Measurements from ENCODE around the gene ATG7. TPM values are rescaled to one million over a fixed set of nuclear protein-coding genes. Genes with fewer than 3 reads are reported as not detected.

ATG7 gene
- total RNA-seq, 1 donor from 2014 or later, result 31.3 TPM

DNA sequence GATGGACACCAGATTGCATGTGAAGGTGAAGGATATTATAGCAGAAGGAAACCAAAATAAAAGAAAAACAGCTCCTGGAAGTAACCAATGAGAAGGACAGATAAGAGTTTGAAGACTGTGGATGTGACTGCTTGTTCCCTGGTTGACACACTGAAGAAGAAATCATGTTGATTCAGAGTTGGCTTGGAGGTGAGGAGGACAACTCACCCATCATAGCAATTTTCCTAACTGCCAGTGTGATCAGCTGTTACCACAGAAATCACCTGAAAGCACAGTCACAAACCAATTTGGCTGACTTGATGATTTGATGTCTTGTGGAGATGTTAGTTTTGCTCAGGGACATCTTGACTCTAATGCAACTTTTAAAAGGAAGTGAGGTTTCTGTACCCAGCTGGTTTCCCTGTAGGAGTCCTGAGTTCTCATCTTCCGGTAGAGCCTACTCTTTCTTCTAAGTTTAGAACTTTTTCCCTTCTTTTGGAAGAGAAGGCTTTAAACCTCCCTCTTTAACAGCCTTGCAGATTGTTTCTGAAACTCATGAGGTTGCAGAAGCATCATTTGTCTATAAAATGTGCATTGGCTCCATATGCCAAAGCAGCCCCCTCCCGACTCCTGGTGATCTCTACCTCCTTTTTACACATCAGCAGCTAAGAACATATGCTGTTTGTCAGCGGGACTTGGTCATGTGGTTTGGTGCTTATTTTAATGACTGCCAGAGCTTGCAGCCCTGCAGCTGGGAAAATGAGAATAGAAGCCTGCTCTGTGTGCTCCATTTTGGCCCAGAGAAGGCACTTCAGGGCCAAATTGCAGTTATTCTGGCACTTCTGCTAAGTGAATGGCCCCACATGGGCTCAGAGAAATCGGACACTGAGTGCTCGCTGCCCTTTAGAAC is 10.3 kb downstream of the ATG7 start:
- Histone ChIP-seq H3K4me3 (ENCODE audit: low read depth, low read length) (no peak overlapping the region), H3K27me3 (ENCODE audit: control insufficient read depth, insufficient read depth, low read length) (no peaks in the 10 kb centered on the region), H3K36me3 (ENCODE audit: control insufficient read depth, insufficient read depth, low read length) (no peaks in the 10 kb centered on the region)
- TF ChIP-seq, protein P1, sequence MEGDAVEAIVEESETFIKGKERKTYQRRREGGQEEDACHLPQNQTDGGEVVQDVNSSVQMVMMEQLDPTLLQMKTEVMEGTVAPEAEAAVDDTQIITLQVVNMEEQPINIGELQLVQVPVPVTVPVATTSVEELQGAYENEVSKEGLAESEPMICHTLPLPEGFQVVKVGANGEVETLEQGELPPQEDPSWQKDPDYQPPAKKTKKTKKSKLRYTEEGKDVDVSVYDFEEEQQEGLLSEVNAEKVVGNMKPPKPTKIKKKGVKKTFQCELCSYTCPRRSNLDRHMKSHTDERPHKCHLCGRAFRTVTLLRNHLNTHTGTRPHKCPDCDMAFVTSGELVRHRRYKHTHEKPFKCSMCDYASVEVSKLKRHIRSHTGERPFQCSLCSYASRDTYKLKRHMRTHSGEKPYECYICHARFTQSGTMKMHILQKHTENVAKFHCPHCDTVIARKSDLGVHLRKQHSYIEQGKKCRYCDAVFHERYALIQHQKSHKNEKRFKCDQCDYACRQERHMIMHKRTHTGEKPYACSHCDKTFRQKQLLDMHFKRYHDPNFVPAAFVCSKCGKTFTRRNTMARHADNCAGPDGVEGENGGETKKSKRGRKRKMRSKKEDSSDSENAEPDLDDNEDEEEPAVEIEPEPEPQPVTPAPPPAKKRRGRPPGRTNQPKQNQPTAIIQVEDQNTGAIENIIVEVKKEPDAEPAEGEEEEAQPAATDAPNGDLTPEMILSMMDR (IDR thresholded peaks at IDR 0.05; ENCODE audit: insufficient read depth, low read length, poor library complexity, severe bottlenecking), result no peak
- no peak for DNase-seq (ENCODE audit: low read depth)

- no peaks in the 10 kb centered on the region for H3K36me3 ChIP-seq (ENCODE audit: control insufficient read depth, insufficient read depth, low read length)
These were observed 10.9 kb downstream of the ATG7 start for GRCh38 chr3:11283139-11283475.

GRCh38 chr3:11284011-11284410 is 11.8 kb downstream of the ATG7 start:
- Histone ChIP-seq H3K4me3 (ENCODE audit: low read depth, low read length) (no peak overlapping the region), H3K27me3 (ENCODE audit: control insufficient read depth, insufficient read depth, low read length) (no peaks in the 10 kb centered on the region), H3K36me3 (ENCODE audit: control insufficient read depth, insufficient read depth, low read length) (no peaks in the 10 kb centered on the region)
- no peak for DNase-seq (ENCODE audit: low read depth)
- TF ChIP-seq, protein P1 (IDR thresholded peaks at IDR 0.05; ENCODE audit: insufficient read depth, low read length, poor library complexity, severe bottlenecking), result no peak

More at GRCh38 chr3:11283139-11283475, 10.9 kb downstream of the ATG7 start:
- no peak overlapping the region for H3K4me3 ChIP-seq (ENCODE audit: low read depth, low read length)
- no peaks in the 10 kb centered on the region for H3K27me3 ChIP-seq (ENCODE audit: control insufficient read depth, insufficient read depth, low read length)
- TF ChIP-seq, protein P1 (IDR thresholded peaks at IDR 0.05; ENCODE audit: insufficient read depth, low read length, poor library complexity, severe bottlenecking), result no peak
- DNase-seq (ENCODE audit: low read depth), result no peak

GRCh38 chr3:11285471-11285870 is 13.3 kb downstream of the ATG7 start:
- Histone ChIP-seq H3K27me3 (ENCODE audit: control insufficient read depth, insufficient read depth, low read length) (no peaks in the 10 kb centered on the region), H3K4me3 (ENCODE audit: low read depth, low read length) (no peak overlapping the region), H3K36me3 (ENCODE audit: control insufficient read depth, insufficient read depth, low read length) (no peaks in the 10 kb centered on the region)
- TF ChIP-seq, protein P1 (IDR thresholded peaks at IDR 0.05; ENCODE audit: insufficient read depth, low read length, poor library complexity, severe bottlenecking), result no peak
- no peak for DNase-seq (ENCODE audit: low read depth)

DNA sequence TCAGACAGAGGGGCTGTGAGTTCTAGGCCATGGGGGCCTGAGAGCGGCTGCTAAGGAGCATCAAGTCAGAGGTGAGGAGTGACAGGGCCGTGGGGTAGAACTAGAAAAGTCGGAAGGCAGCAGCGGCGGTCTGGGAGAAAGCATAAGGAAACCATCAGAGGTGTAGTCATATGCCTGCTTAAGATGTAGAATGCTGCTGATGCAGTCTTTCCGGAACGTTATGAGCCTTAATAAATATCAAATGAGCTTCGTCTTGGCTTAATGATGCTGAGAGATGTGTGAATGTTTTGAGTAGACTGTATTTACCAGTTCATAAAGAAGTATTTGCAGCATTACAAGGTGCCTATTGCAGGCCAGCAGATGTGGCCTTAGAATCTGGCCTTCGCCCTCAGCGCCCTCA is 15.2 kb downstream of the ATG7 start:
- H3K36me3 ChIP-seq (ENCODE audit: control insufficient read depth, insufficient read depth, low read length), result no peaks in the 10 kb centered on the region
- no peak for DNase-seq (ENCODE audit: low read depth)
- H3K4me3 ChIP-seq (ENCODE audit: low read depth, low read length), result no peak overlapping the region
- H3K27me3 ChIP-seq (ENCODE audit: control insufficient read depth, insufficient read depth, low read length), result no peaks in the 10 kb centered on the region
- TF ChIP-seq, protein P1 (IDR thresholded peaks at IDR 0.05; ENCODE audit: insufficient read depth, low read length, poor library complexity, severe bottlenecking), result no peak

Data from kidney epithelial cell (primary cell).